ENCODE results near the gene SOCS1. TPM values are rescaled to one million over a fixed set of nuclear protein-coding genes. Genes with fewer than 3 reads are reported as not detected.

The SOCS1 gene
- total and polyA plus RNA-seq, 2 experiments from 2014 or later = 84.7 to 104 TPM

DNA sequence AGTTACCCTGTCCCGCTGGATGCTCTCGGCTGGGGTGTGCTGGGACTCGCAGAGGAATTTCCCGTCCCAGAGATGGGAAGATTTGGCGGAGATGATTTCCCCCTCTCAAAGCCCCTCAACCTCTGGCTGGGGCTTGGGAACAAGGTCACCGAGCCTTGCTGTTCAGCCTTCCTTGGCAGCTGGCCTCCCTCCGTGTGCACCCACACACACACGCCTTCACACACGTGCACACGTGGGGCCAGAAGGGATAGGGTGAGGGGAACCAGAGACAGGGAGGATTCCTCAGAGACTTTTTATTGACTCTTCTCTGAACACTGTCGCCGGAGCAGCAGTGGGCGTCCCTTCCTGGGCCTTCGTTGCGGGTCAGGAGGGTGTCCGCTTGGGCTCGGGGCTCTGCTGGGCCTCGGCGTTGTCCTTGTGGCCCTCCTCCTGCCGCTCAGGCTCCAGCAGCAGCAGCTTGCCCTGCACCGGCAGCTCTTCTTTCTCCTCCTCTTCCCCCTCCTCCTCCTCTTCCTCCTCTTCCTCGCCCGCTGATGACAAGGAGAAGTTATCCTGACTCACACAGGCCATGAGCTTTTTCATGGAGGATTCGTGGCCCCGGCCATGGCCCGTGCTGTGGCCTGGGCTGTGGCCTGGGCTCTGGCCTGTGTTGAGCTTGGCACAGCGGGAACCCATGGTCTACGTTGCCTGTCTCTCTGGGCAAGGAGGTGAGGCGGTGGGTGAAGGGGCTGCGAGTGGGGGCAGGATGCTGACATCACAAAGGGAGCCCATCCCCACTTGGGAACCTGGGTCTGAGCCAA lies 17.1 kb upstream of the SOCS1 start, which contains the start of gene PRM3:
TSS of gene PRM3 (minus strand) at position 709 of the 800 bp plus-strand sequence. CDS start at position 675, 34 bp downstream.
- Histone ChIP-seq H3K27ac (ENCODE audit: low read depth) (no peak within 1 kb of the TSS), H3K36me3 (ENCODE audit: insufficient read depth) (no peaks in the 10 kb centered on the region), H4K20me1 (replicated peaks; ENCODE audit: insufficient read depth) (no peaks in the 10 kb centered on the region), H2AFZ (peak within 1 kb of the TSS; percentile 93), H3K4me3 (no peak within 1 kb of the TSS), H3K79me2 (replicated peaks; ENCODE audit: insufficient read depth) (no peaks in the 10 kb centered on the region), H3K4me1 (ENCODE audit: insufficient read depth) (no peaks in the 10 kb centered on the region; the same call in 1 of the 2 replicates), H3F3A (replicated peaks; ENCODE audit: low read depth) (0 out of 2 replicates have a peak, but pooled peaks cover 3% of the 10 kb centered on the region), H3K27me3 (ENCODE audit: insufficient read depth) (no peaks in the 10 kb centered on the region), H3K9me2 (ENCODE audit: insufficient read depth) (no peaks in the 10 kb centered on the region), H3K4me2 (no peak within 1 kb of the TSS)
- TF ChIP-seq, protein P1, sequence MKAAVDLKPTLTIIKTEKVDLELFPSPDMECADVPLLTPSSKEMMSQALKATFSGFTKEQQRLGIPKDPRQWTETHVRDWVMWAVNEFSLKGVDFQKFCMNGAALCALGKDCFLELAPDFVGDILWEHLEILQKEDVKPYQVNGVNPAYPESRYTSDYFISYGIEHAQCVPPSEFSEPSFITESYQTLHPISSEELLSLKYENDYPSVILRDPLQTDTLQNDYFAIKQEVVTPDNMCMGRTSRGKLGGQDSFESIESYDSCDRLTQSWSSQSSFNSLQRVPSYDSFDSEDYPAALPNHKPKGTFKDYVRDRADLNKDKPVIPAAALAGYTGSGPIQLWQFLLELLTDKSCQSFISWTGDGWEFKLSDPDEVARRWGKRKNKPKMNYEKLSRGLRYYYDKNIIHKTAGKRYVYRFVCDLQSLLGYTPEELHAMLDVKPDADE (IDR thresholded peaks at IDR 0.05) = no peak
- TF ChIP-seq, protein P2, sequence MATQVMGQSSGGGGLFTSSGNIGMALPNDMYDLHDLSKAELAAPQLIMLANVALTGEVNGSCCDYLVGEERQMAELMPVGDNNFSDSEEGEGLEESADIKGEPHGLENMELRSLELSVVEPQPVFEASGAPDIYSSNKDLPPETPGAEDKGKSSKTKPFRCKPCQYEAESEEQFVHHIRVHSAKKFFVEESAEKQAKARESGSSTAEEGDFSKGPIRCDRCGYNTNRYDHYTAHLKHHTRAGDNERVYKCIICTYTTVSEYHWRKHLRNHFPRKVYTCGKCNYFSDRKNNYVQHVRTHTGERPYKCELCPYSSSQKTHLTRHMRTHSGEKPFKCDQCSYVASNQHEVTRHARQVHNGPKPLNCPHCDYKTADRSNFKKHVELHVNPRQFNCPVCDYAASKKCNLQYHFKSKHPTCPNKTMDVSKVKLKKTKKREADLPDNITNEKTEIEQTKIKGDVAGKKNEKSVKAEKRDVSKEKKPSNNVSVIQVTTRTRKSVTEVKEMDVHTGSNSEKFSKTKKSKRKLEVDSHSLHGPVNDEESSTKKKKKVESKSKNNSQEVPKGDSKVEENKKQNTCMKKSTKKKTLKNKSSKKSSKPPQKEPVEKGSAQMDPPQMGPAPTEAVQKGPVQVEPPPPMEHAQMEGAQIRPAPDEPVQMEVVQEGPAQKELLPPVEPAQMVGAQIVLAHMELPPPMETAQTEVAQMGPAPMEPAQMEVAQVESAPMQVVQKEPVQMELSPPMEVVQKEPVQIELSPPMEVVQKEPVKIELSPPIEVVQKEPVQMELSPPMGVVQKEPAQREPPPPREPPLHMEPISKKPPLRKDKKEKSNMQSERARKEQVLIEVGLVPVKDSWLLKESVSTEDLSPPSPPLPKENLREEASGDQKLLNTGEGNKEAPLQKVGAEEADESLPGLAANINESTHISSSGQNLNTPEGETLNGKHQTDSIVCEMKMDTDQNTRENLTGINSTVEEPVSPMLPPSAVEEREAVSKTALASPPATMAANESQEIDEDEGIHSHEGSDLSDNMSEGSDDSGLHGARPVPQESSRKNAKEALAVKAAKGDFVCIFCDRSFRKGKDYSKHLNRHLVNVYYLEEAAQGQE (IDR thresholded peaks at IDR 0.05; ENCODE audit: unreplicated experiment) = no peak
- TF ChIP-seq JUNB (IDR thresholded peaks at IDR 0.05; ENCODE audit: unreplicated experiment) (no peak), ZNF114 (CRISPR knock-in tag; IDR thresholded peaks at IDR 0.05) (no peak)
- no peak within 1 kb of the TSS for H3K27ac Mint-ChIP-seq
- peaks cover 9% of the 10 kb centered on the region for H3K27me3 Mint-ChIP-seq (ENCODE audit: insufficient read depth, low read depth, poor library complexity)
- DNase-seq (ENCODE audit: low spot score) (no peak), ATAC-seq (peak; percentile 15; the same call in 1 of the 3 replicates)
- no peak within 1 kb of the TSS for H3K4me3 Mint-ChIP-seq
- H3K9me3 Mint-ChIP-seq = peaks cover 3% of the 10 kb centered on the region; the same call in 1 of the 3 replicates
- H3K4me1 Mint-ChIP-seq = peaks cover 11% of the 10 kb centered on the region
- H3K36me3 Mint-ChIP-seq (ENCODE audit: low read depth) = no peaks in the 10 kb centered on the region; the same call in 2 of the 3 replicates

DNA sequence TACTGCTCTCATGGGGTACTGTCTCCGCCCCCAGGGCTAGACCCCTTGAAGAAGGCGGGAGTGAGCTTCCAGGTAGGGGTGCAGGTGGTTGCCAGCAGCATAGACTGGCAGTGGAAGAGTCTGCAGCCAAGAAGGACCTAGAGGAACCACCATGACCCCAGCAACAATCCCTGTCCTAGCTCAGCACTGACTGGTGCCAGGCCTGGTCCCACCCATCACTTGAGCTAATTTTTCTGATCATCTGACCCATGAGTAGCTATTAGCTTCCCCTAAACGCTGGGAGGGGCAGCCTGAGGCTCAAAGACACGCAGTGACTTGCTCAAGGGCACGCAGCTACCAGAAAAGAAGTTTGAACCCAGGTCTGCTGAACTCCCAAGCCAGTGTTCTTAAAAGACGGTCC lies 16.5 kb upstream of the SOCS1 start:
- no peak overlapping the region for H3K4me3 Mint-ChIP-seq
- peaks cover 11% of the 10 kb centered on the region for H3K4me1 Mint-ChIP-seq
- Histone ChIP-seq H3K27ac (ENCODE audit: low read depth) (no peak overlapping the region), H3K27me3 (ENCODE audit: insufficient read depth) (no peaks in the 10 kb centered on the region), H3F3A (replicated peaks; ENCODE audit: low read depth) (0 out of 2 replicates have a peak, but pooled peaks cover 3% of the 10 kb centered on the region), H3K36me3 (ENCODE audit: insufficient read depth) (no peaks in the 10 kb centered on the region), H3K4me3 (no peak overlapping the region), H3K4me2 (no peak overlapping the region), H2AFZ (peak overlapping the region; percentile 93; the same call in 1 of the 2 replicates), H3K79me2 (replicated peaks; ENCODE audit: insufficient read depth) (no peaks in the 10 kb centered on the region), H3K4me1 (ENCODE audit: insufficient read depth) (no peaks in the 10 kb centered on the region; the same call in 1 of the 2 replicates), H3K9me2 (ENCODE audit: insufficient read depth) (peaks cover 3% of the 10 kb centered on the region; the same call in 1 of the 2 replicates), H4K20me1 (replicated peaks; ENCODE audit: insufficient read depth) (no peaks in the 10 kb centered on the region)
- no peaks in the 10 kb centered on the region; the same call in 2 of the 3 replicates for H3K36me3 Mint-ChIP-seq (ENCODE audit: low read depth)
- H3K27ac Mint-ChIP-seq = no peak overlapping the region
- DNase-seq (ENCODE audit: low spot score) (no peak), ATAC-seq (no peak)
- peaks cover 2% of the 10 kb centered on the region; the same call in 1 of the 3 replicates for H3K9me3 Mint-ChIP-seq
- H3K27me3 Mint-ChIP-seq (ENCODE audit: insufficient read depth, low read depth, poor library complexity) = peaks cover 9% of the 10 kb centered on the region
- TF ChIP-seq, protein P3, sequence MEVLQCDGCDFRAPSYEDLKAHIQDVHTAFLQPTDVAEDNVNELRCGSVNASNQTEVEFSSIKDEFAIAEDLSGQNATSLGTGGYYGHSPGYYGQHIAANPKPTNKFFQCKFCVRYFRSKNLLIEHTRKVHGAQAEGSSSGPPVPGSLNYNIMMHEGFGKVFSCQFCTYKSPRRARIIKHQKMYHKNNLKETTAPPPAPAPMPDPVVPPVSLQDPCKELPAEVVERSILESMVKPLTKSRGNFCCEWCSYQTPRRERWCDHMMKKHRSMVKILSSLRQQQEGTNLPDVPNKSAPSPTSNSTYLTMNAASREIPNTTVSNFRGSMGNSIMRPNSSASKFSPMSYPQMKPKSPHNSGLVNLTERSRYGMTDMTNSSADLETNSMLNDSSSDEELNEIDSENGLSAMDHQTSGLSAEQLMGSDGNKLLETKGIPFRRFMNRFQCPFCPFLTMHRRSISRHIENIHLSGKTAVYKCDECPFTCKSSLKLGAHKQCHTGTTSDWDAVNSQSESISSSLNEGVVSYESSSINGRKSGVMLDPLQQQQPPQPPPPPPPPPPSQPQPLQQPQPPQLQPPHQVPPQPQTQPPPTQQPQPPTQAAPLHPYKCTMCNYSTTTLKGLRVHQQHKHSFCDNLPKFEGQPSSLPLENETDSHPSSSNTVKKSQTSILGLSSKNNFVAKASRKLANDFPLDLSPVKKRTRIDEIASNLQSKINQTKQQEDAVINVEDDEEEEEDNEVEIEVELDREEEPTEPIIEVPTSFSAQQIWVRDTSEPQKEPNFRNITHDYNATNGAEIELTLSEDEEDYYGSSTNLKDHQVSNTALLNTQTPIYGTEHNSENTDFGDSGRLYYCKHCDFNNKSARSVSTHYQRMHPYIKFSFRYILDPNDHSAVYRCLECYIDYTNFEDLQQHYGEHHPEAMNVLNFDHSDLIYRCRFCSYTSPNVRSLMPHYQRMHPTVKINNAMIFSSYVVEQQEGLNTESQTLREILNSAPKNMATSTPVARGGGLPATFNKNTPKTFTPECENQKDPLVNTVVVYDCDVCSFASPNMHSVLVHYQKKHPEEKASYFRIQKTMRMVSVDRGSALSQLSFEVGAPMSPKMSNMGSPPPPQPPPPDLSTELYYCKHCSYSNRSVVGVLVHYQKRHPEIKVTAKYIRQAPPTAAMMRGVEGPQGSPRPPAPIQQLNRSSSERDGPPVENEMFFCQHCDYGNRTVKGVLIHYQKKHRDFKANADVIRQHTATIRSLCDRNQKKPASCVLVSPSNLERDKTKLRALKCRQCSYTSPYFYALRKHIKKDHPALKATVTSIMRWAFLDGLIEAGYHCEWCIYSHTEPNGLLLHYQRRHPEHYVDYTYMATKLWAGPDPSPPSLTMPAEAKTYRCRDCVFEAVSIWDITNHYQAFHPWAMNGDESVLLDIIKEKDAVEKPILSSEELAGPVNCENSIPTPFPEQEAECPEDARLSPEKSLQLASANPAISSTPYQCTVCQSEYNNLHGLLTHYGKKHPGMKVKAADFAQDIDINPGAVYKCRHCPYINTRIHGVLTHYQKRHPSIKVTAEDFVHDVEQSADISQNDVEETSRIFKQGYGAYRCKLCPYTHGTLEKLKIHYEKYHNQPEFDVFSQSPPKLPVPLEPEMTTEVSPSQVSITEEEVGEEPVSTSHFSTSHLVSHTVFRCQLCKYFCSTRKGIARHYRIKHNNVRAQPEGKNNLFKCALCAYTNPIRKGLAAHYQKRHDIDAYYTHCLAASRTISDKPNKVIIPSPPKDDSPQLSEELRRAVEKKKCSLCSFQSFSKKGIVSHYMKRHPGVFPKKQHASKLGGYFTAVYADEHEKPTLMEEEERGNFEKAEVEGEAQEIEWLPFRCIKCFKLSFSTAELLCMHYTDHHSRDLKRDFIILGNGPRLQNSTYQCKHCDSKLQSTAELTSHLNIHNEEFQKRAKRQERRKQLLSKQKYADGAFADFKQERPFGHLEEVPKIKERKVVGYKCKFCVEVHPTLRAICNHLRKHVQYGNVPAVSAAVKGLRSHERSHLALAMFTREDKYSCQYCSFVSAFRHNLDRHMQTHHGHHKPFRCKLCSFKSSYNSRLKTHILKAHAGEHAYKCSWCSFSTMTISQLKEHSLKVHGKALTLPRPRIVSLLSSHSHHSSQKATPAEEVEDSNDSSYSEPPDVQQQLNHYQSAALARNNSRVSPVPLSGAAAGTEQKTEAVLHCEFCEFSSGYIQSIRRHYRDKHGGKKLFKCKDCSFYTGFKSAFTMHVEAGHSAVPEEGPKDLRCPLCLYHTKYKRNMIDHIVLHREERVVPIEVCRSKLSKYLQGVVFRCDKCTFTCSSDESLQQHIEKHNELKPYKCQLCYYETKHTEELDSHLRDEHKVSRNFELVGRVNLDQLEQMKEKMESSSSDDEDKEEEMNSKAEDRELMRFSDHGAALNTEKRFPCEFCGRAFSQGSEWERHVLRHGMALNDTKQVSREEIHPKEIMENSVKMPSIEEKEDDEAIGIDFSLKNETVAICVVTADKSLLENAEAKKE (CRISPR knock-in tag; IDR thresholded peaks at IDR 0.05) = no peak
- no peak for TF ChIP-seq POLR2AphosphoS5 (IDR thresholded peaks at IDR 0.05; ENCODE audit: low read depth)
- TF ChIP-seq NANOG (IDR thresholded peaks at IDR 0.05; ENCODE audit: borderline replicate concordance) = no peak
- TF ChIP-seq, protein P1 (IDR thresholded peaks at IDR 0.05) = no peak
- no peak for TF ChIP-seq STAT1 (IDR thresholded peaks at IDR 0.05; ENCODE audit: unreplicated experiment)
